Anterior cingulate cortex (tissue), 58 donors: ENCODE results near the gene C2CD4C.
"Not testable (repeated sequence)": the region's sequence is repeated elsewhere in the genome, so short reads cannot be mapped to it uniquely, and the experiment has no call there.

Source experiments
- DNase-seq, 58 donors: peaks; one replicate each; lab custom pipeline; 2025; lab: John Stamatoyannopoulos, UW

The C2CD4C gene

DNA sequence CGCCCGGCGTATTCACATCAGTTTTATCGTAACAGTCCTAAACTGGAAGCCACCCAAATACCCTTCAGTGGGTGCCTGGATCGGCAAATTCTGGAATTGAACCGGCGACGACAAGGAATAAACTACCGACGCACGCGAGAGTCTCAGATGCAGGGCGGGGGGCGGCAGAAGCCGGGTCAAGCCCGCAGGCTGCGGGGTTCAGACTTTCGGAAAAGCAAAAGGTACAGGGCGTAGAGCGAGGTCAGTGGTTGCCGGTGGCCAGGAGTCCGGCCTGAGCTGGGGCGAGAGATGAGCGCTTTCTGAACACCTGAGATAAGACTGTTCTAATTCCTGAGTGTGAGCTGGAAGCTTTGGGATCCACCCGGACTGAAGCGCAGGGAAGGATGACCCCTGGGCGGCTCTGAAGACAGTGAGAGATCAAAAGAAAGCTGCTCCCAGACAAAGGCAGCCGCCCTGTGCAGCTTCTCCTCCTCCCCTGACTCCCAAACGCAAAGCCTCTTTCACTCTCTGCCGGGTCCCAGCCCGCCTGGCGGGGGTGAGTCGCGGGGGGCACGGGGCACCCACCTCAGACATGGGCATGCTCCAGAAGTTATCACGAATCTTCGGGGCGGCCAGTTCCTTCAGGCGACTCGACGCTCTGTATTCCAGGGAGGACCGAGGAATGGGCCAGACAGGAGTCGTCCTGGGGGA is 38.2 kb downstream of the C2CD4C start:
- no peak for DNase-seq

- DNase-seq, result no peak
Measured at GRCh38 chr19:369876-370275, 39.1 kb downstream of the C2CD4C start.

DNA sequence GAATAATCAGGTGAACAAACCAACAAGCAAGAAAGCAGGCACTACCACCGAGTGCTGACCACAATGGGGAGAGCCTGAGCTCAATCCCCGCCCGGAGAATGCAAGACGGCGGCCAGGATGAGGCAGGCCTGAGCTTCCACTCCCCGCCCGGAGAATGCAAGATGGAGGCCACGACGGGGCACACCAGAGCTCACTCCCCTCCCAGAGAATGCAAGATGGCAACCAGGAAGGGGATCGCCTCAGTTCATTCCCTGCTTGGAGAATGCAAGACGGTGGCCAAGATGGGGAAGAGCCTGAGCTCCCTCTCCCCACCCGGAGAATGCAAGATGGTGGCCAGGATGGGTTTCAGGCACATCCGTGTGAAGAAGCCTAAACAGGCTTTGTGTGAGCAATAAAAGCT is 39.7 kb downstream of the C2CD4C start:
- no peak for DNase-seq

DNA sequence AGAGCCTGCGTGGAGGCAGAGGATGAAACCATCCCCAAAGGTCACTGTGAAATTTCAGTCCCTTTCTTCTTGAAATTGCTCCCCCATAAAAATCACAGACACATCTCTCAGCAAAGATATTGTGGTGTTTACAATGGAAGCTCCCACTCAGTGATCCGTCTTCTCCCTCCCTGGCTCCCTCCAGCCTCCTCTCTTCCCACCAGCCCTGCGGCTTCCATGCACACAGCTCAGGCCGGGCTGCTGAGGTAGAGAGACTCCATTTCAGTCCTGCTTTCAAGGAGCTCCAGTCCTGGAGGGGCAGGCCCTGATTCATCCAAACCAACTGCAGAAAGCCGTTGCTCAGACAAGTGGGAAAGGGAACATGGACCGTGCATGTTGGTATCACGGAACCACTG is 40.3 kb downstream of the C2CD4C start:
- peak in 7 of 58 donors; percentile 24 to 70 (median 46) for DNase-seq

GRCh38 chr19:367963-368629 is 40.9 kb downstream of the C2CD4C start:
- peak in 34 of 58 donors; percentile 8 to 87 (median 56) for DNase-seq

DNA sequence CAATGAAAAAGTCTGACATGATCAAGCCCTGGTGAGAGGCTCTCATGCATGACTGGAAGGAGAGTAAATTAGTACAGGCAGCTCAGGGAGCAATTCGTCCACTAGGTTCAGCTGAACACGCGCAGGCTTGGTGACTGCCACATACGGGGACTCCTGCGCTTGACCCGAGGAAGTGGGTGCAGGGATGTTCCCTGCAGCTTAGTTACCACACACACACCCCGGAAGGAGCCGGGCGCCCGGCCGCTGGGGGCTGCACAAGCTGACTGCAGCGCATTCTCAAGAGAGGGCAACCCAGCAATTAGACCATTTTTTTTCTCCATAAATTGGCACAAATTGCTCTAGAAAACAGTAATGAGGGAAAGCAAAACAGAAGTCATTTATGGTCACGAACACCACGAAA is 41.4 kb downstream of the C2CD4C start:
- DNase-seq, result no peak

GRCh38 chr19:366951-367350 is 42.0 kb downstream of the C2CD4C start:
- no peak for DNase-seq

DNA sequence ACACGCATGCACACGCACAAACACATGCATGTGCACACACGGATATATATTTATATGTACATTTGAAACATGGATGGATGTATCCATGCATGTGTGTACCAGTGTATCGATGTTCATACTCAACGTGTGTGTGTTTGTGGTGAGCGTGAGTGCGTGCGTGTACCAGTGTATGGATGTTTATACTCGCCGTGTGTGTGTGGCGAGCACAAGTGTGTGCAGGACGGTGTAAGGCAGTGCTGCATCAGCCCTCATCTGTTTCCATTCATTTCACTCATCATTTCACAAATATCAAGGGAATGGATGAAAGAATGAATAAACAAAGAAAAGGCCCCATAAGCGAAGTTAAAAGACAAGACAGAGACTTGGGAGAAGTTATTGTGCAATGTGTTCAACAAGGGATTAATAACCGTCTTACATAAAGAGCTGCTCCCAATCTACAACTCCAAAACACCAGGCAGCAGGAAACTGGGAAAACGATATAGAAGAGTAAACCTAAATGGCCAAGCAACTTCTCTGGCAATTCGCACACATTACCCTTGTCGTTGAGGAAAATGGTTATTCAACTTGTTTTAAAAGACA is 42.7 kb downstream of the C2CD4C start:
- DNase-seq, result no peak

- no peak for DNase-seq
Measured at GRCh38 chr19:364496-365287, 44.3 kb downstream of the C2CD4C start.

- no peak for DNase-seq
Measured at GRCh38 chr19:362683-363082, 46.3 kb downstream of the C2CD4C start.

- DNase-seq, result no peak
Measured at GRCh38 chr19:362154-362553, 46.8 kb downstream of the C2CD4C start.

- no peak for DNase-seq
Measured at GRCh38 chr19:359653-359925, 49.4 kb downstream of the C2CD4C start.

DNA sequence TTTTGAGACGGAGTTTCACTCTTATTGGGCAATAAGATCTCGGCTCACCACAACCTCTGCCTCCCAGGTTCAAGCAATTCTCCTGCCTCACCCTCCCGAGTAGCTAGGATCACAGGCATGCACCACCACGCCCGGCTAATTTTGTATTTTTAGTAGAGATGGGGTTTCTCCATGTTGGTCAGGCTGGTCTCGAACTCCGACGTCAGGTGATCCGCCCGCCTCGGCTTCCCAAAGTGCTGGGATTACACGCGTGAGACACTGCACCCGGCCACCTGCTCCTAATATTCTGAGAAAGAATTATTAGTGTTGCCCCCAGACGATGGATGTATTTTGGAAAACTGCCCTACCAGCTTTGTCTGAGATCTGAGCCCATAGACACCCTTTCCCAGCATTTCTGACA is 53.4 kb downstream of the C2CD4C start:
- not testable (repeated sequence) for DNase-seq
